K562 (cell line): Measurements from ENCODE around the gene ETHE1. TPM values are rescaled to one million over a fixed set of nuclear protein-coding genes. Genes with fewer than 3 reads are reported as not detected.

Experiments
- GMEB1 ChIP-seq: fragments of 250-450 bp; sonication (Bioruptor Pico); IDR thresholded peaks from 2 replicates; pipeline ENCODE4 v1.4.0; 2020; ENCODE audit warnings: mild to moderate bottlenecking
- HOXB6 ChIP-seq: fragments of 250-450 bp; sonication (Bioruptor Pico); IDR thresholded peaks from 2 replicates; pipeline ENCODE4 v1.5.1; 2022; ENCODE audit warnings: mild to moderate bottlenecking, borderline replicate concordance
- MNT ChIP-seq, 2 experiments: fragments of 450-650 bp; conservative IDR thresholded peaks; 2 replicates each; pipeline ENCODE4 v1.6.1; 2017; ENCODE audit warnings: mild to moderate bottlenecking in 2 of 2, moderate library complexity in 2 of 2
- POLR2A ChIP-seq: fragments of 450-650 bp; conservative IDR thresholded peaks from 2 replicates; pipeline ENCODE4 v1.6.1; 2016
- RFX1 ChIP-seq: fragments of 450-650 bp; IDR thresholded peaks from 2 replicates; pipeline ENCODE4 v1.6.1; 2016; ENCODE audit warnings: mild to moderate bottlenecking, moderate library complexity
- SNRNP70 ChIP-seq: fragments of 200-400 bp; formaldehyde crosslinking; optimal IDR thresholded peaks from 2 replicates; pipeline ENCODE3; 2017; ENCODE audit warnings: low read depth, low read length
- SP1 ChIP-seq: sonication (generic); formaldehyde crosslinking; IDR thresholded peaks from 2 replicates; pipeline ENCODE4 v1.8.1; 2022; ENCODE audit warnings: mild to moderate bottlenecking, missing genetic modification reagents
- U2AF1 ChIP-seq: fragments of 200-400 bp; formaldehyde crosslinking; optimal IDR thresholded peaks from 2 replicates; pipeline ENCODE3; 2017; ENCODE audit warnings: mild to moderate bottlenecking, low read depth, low read length, moderate library complexity
- ZKSCAN3 ChIP-seq: fragments of 250-450 bp; sonication (Bioruptor Pico); IDR thresholded peaks from 2 replicates; pipeline ENCODE4 v1.4.0; 2020
- ZNF445 ChIP-seq: fragments of 250-450 bp; sonication (Bioruptor Pico); IDR thresholded peaks from 2 replicates; pipeline ENCODE4 v1.4.0; 2020; ENCODE audit warnings: low read depth, mild to moderate bottlenecking, moderate library complexity
- polyA plus RNA-seq, 8 experiments: library from polyadenylated mRNA; depleted of rRNA in 4 of 8; stranded (reverse) in 5 of 8; unstranded in 3 of 8; fragments of >200 nt; fragmentation: Nextera tagmentation in 2 of 8; fragmentation: Illumina TruSeq in 1 of 8; extraction: Ambion mirVana in 2 of 8; extraction: Trizol in 1 of 8; gene quantifications; 2 replicates each; pipeline versions ENCODE4 v1.2.1 to v1.2.3, GENCODE V29; 2011 to 2014; ENCODE audit warnings: inconsistent platforms in 1 of 8, missing spikeins in 1 of 8
- total RNA-seq, 7 experiments: library from RNA; depleted of rRNA in 6 of 7; stranded (reverse); fragments of >200 nt in 6 of 7; fragmentation: Illumina TruSeq in 2 of 7; extraction: Trizol in 2 of 7; gene quantifications; 2 replicates each; pipeline versions ENCODE4 v1.2.1 to v1.2.3, GENCODE V29; 2011 to 2021; ENCODE audit warnings: low replicate concordance in 1 of 7
- TF ChIP-seq, protein P1 (sequence below): fragments of 200-800 bp; sonication (Bioruptor generic); IDR thresholded peaks from 2 replicates; pipeline ENCODE4 v1.6.1; 2017; ENCODE audit warnings: missing genetic modification characterization, missing compliant biosample characterization
- TF ChIP-seq, protein P2 (sequence below): fragments of 450-650 bp; formaldehyde crosslinking; IDR thresholded peaks from 2 replicates; pipeline ENCODE4 v1.4.0; 2020; ENCODE audit warnings: mild to moderate bottlenecking
- TF ChIP-seq, protein P3 (sequence below): fragments of 200-800 bp; sonication (Bioruptor generic); IDR thresholded peaks from 2 replicates; pipeline ENCODE4 v1.6.1; 2017; ENCODE audit warnings: missing genetic modification characterization, missing compliant biosample characterization

ETHE1 gene
- total and polyA plus RNA-seq, 9 of the 15 experiments (the other 6 are each of a cell fraction or from before 2014, with no cell fraction given) = 2.9 to 21.0 (median 10.2) TPM

DNA sequence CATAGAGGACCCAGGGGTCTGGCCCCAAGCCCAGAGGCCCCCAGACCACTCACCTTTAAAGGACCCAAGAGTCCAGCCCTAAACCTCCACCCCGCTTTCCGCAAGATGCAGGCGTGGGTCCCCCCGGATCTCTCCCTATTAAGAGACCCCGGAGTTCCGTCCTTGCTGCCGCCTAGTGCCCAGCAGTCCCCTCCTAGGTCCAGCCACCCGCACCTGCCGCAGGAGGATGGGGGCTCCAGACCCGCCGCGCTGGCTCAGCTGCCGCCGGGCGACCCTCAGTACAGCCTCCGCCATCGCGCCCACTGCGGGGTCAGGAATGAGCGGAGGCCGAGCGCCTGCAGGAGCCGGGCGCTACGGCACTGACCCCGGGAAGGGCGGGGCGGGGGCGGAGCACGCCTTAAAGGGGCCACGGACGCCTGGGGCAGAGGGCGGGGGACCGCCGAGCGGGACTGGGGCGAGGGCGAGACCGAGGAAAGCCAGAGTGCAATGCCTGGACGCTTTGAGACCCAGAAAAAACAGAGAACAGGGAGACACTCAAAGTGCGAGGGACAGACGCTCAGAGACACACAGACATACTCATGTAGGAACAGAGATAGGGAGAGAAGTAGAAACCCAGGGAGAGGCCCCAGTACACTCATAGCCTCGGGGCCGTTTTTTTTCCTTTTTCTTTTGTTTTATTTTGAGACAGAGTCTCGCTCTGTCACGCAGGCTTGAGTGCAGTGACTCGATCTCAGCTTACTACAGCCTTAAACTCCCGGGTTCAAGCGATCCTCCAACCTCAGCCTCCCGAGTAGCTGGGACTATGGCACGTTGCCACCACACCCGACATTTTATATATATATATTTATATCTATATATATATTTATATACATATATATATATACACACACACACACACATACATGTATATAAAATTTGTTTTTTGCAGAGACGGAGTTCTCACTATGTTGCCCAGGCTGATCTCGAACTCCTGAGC lies at the start of gene ETHE1 (continued):
- TF ChIP-seq, protein P1, sequence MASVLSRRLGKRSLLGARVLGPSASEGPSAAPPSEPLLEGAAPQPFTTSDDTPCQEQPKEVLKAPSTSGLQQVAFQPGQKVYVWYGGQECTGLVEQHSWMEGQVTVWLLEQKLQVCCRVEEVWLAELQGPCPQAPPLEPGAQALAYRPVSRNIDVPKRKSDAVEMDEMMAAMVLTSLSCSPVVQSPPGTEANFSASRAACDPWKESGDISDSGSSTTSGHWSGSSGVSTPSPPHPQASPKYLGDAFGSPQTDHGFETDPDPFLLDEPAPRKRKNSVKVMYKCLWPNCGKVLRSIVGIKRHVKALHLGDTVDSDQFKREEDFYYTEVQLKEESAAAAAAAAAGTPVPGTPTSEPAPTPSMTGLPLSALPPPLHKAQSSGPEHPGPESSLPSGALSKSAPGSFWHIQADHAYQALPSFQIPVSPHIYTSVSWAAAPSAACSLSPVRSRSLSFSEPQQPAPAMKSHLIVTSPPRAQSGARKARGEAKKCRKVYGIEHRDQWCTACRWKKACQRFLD (CRISPR knock-in tag) = no peak
- TF ChIP-seq ZNF445 (CRISPR knock-in tag) (no peak), GMEB1 (CRISPR knock-in tag) (peak; percentile 39; the same call in 1 of the 2 replicates), POLR2A (peak; percentile 72), HOXB6 (CRISPR knock-in tag) (no peak), RFX1 (no peak), MNT (conservative IDR thresholded peaks at IDR 0.05) (peak in 1 of 2 experiments; percentile 49; a peak in 1 of 4 replicates), U2AF1 (no peak), ZKSCAN3 (CRISPR knock-in tag) (no peak), SP1 (CRISPR knock-in tag) (peak; percentile 71), SNRNP70 (no peak)
- TF ChIP-seq, protein P2, sequence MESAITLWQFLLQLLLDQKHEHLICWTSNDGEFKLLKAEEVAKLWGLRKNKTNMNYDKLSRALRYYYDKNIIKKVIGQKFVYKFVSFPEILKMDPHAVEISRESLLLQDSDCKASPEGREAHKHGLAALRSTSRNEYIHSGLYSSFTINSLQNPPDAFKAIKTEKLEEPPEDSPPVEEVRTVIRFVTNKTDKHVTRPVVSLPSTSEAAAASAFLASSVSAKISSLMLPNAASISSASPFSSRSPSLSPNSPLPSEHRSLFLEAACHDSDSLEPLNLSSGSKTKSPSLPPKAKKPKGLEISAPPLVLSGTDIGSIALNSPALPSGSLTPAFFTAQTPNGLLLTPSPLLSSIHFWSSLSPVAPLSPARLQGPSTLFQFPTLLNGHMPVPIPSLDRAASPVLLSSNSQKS = no peak
- TF ChIP-seq, protein P3, sequence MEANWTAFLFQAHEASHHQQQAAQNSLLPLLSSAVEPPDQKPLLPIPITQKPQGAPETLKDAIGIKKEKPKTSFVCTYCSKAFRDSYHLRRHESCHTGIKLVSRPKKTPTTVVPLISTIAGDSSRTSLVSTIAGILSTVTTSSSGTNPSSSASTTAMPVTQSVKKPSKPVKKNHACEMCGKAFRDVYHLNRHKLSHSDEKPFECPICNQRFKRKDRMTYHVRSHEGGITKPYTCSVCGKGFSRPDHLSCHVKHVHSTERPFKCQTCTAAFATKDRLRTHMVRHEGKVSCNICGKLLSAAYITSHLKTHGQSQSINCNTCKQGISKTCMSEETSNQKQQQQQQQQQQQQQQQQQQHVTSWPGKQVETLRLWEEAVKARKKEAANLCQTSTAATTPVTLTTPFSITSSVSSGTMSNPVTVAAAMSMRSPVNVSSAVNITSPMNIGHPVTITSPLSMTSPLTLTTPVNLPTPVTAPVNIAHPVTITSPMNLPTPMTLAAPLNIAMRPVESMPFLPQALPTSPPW (CRISPR knock-in tag) = peak; percentile 74
